Nephron (organoid): ENCODE data around the gene HSD17B2.
"Not testable (repeated sequence)": the region's sequence is repeated elsewhere in the genome, so short reads cannot be mapped to it uniquely, and the experiment has no call there.

Source experiments
- H3K27ac Mint-ChIP-seq, 3 experiments: 2 replicates each; pipeline ENCODE4 v1.8.0; 2020; ENCODE audit warnings: mixed read lengths in 3 of 3, mild to moderate bottlenecking in 2 of 3, moderate library complexity in 1 of 3
- H3K27me3 Mint-ChIP-seq: 2 replicates; pipeline ENCODE4 v1.8.0; 2021; ENCODE audit warnings: low read depth, mild to moderate bottlenecking, moderate library complexity, mixed read lengths
- H3K36me3 Mint-ChIP-seq: 2 replicates; pipeline ENCODE4 v1.8.0; 2020; ENCODE audit warnings: low read depth, mixed read lengths
- H3K4me1 Mint-ChIP-seq: 2 replicates; pipeline ENCODE4 v1.8.0; 2020; ENCODE audit warnings: mixed read lengths
- H3K4me3 Mint-ChIP-seq, 3 experiments: 2 replicates each; pipeline ENCODE4 v1.8.0; 2020; ENCODE audit warnings: mild to moderate bottlenecking in 3 of 3, mixed read lengths in 3 of 3, moderate library complexity in 2 of 3
- H3K9me3 Mint-ChIP-seq: 2 replicates; pipeline ENCODE4 v1.8.0; 2020; ENCODE audit warnings: mixed read lengths
- CTCF ChIP-seq, 3 experiments: fragments of 200-600 bp; sonication (generic); IDR thresholded peaks; one replicate each; pipeline ENCODE4 v1.5.0; 2021; ENCODE audit warnings: antibody characterized with exemption in 3 of 3; ENCODE audit not compliant: unreplicated experiment in 3 of 3

Gene HSD17B2

GRCh38 chr16:82005027-82005830 is 29.8 kb upstream of the HSD17B2 start:
- peaks cover 24% of the 10 kb centered on the region for H3K9me3 Mint-ChIP-seq
- peak overlapping the region; percentile 58 to 68 (median 60) for H3K27ac Mint-ChIP-seq
- H3K4me3 Mint-ChIP-seq = no peak overlapping the region
- H3K27me3 Mint-ChIP-seq = peaks cover 23% of the 10 kb centered on the region
- peaks cover 11% of the 10 kb centered on the region for H3K4me1 Mint-ChIP-seq
- TF ChIP-seq CTCF (IDR thresholded peaks at IDR 0.05; ENCODE audit: unreplicated experiment in 3 of 3) = no peak
- H3K36me3 Mint-ChIP-seq = peaks cover 5% of the 10 kb centered on the region

- TF ChIP-seq CTCF (IDR thresholded peaks at IDR 0.05; ENCODE audit: unreplicated experiment in 3 of 3) = no peak
- Mint-ChIP-seq H3K27me3 (peaks cover 23% of the 10 kb centered on the region), H3K4me1 (peaks cover 11% of the 10 kb centered on the region), H3K9me3 (peaks cover 31% of the 10 kb centered on the region), H3K27ac (peak overlapping the region in 1 of 3 experiments; percentile 15), H3K36me3 (peaks cover 5% of the 10 kb centered on the region), H3K4me3 (no peak overlapping the region)
Measured at GRCh38 chr16:82006036-82006435, 29.0 kb upstream of the HSD17B2 start.

- no peak overlapping the region for H3K27ac Mint-ChIP-seq
- peaks cover 37% of the 10 kb centered on the region for H3K9me3 Mint-ChIP-seq
- peaks cover 11% of the 10 kb centered on the region for H3K4me1 Mint-ChIP-seq
- no peak overlapping the region for H3K4me3 Mint-ChIP-seq
- TF ChIP-seq CTCF (IDR thresholded peaks at IDR 0.05; ENCODE audit: unreplicated experiment in 3 of 3) = no peak
- peaks cover 23% of the 10 kb centered on the region for H3K27me3 Mint-ChIP-seq
- H3K36me3 Mint-ChIP-seq = peaks cover 8% of the 10 kb centered on the region
Measured at GRCh38 chr16:82007189-82007588, 27.9 kb upstream of the HSD17B2 start.

- peaks cover 8% of the 10 kb centered on the region for H3K36me3 Mint-ChIP-seq
- peaks cover 43% of the 10 kb centered on the region for H3K9me3 Mint-ChIP-seq
- peaks cover 15% of the 10 kb centered on the region for H3K27me3 Mint-ChIP-seq
- H3K4me3 Mint-ChIP-seq = no peak overlapping the region
- peaks cover 11% of the 10 kb centered on the region for H3K4me1 Mint-ChIP-seq
- no peak overlapping the region for H3K27ac Mint-ChIP-seq
- no peak for TF ChIP-seq CTCF (IDR thresholded peaks at IDR 0.05; ENCODE audit: unreplicated experiment in 3 of 3)
Measured at GRCh38 chr16:82008957-82009592, 26.0 kb upstream of the HSD17B2 start.

GRCh38 chr16:82009789-82010188 is 25.3 kb upstream of the HSD17B2 start:
- H3K36me3 Mint-ChIP-seq, H3K4me3 Mint-ChIP-seq, H3K27ac Mint-ChIP-seq, H3K4me1 Mint-ChIP-seq: not testable (repeated sequence)
- peaks cover 43% of the 10 kb centered on the region for H3K9me3 Mint-ChIP-seq
- peaks cover 13% of the 10 kb centered on the region for H3K27me3 Mint-ChIP-seq

GRCh38 chr16:82010649-82011048 is 24.4 kb upstream of the HSD17B2 start:
- no peaks in the 10 kb centered on the region for H3K4me1 Mint-ChIP-seq
- no peak for TF ChIP-seq CTCF (IDR thresholded peaks at IDR 0.05; ENCODE audit: unreplicated experiment in 3 of 3)

More at GRCh38 chr16:82010649-82011048, 24.4 kb upstream of the HSD17B2 start:
- Mint-ChIP-seq H3K9me3 (peaks cover 47% of the 10 kb centered on the region), H3K27ac (no peak overlapping the region), H3K36me3 (peaks cover 8% of the 10 kb centered on the region), H3K4me3 (no peak overlapping the region), H3K27me3 (peaks cover 8% of the 10 kb centered on the region)
